Mononuclear cell (primary cell): ENCODE data around the gene RABEP1. TPM values are rescaled to one million over a fixed set of nuclear protein-coding genes. Genes with fewer than 3 reads are reported as not detected.

Source experiments
- H3K27me3 ChIP-seq: 2 replicates; pipeline ENCODE4 v1.6.0; 2011; ENCODE audit warnings: low read length, control low read depth; ENCODE audit not compliant: insufficient read depth
- H3K4me1 ChIP-seq: 2 replicates; pipeline ENCODE4 v1.5.1; 2011; ENCODE audit warnings: mild to moderate bottlenecking, low read length, control low read depth; ENCODE audit not compliant: insufficient read depth
- H3K4me3 ChIP-seq: 2 replicates; pipeline ENCODE4 v1.5.1; 2011; ENCODE audit warnings: mild to moderate bottlenecking, low read length, moderate library complexity
- H3K9me3 ChIP-seq: 2 replicates; pipeline ENCODE4 v1.5.1; 2011; ENCODE audit warnings: low read depth, mild to moderate bottlenecking, control low read depth, low read length
- total RNA-seq: library from RNA; depleted of rRNA; stranded (reverse); fragments of >200 nt; gene quantifications from one replicate; pipeline ENCODE4 v1.2.3, GENCODE V29; 2012

The RABEP1 gene
- total RNA-seq, 1 donor, result 34.6 TPM

DNA sequence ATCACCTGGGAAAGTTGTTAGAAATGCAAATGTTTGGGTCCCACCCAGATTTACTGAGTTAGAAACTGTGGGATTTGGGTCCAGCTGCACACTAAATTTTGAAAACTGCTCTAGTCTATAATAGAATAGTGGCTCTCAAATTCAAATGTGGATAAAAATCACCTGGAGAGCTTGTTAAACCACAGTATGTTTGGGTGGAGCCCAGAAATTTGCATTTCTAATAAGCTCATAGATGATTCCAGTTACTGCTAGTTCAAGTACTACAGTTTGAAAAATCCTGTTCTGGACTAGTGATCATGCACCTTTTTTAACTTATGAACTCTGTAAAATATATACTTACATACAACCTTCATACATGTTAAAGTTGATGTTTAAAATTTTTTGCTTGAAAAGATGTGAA is 27.8 kb downstream of the RABEP1 start:
- peaks cover 22% of the 10 kb centered on the region for H3K4me1 ChIP-seq
- no peaks in the 10 kb centered on the region for H3K27me3 ChIP-seq
- no peaks in the 10 kb centered on the region for H3K9me3 ChIP-seq
- no peak overlapping the region for H3K4me3 ChIP-seq

DNA sequence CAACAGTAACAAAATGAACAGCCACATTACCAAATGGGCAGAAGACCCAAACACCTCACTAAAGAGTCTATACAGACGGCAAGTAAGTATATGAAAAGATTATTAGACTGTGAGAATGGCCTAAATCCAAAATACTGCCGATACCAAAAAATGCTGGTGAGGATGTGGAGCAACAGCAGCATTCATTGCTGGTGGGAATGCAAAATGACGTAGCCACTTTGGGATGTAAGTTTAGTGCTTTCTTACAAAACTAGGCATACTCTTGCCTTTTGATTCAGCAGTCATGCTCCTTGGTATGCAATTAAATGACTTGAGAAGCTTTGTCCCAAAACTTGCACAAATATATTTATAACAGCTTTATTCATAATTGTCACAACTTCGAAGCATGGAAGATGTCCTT is 43.8 kb downstream of the RABEP1 start:
- no peaks in the 10 kb centered on the region for H3K27me3 ChIP-seq
- no peaks in the 10 kb centered on the region for H3K9me3 ChIP-seq
- H3K4me1 ChIP-seq, result peaks cover 4% of the 10 kb centered on the region
- no peak overlapping the region for H3K4me3 ChIP-seq

DNA sequence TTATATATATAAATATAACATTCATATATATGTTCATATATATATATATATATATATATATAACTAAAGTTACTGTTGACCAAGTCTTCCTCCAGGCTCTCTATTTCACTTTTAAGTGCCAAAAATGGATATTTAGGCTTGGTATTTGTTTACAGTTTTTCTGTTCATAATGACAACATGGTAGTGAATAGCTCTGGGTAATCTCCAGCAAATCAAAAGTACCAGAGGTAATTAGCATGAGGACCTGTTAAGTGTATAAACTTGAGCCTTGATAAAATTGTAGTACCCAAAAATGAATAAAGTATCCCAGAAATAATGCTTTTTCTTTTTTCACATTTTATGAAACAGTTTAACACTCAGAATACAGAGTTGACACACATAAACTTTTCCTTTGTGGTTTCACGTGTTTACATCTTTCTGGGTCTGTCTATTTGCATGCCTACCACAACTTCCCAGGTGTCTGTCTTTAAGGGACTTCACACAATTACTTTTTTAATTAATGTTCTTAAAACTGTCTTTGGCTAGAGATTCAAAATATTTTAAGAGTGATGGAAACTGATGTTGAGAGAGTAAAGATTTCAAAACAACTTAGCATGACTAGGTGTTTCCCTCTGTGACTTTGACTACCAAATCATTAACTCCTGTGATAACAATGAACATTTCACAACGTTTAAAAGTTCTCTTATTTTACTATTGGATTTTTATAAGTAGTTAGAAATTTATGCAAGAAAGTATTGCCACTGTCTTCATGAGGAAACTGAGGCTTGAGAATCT is 47.9 kb downstream of the RABEP1 start:
- Histone ChIP-seq H3K4me3 (no peak overlapping the region), H3K9me3 (no peaks in the 10 kb centered on the region), H3K27me3 (no peaks in the 10 kb centered on the region), H3K4me1 (peaks cover 4% of the 10 kb centered on the region)

DNA sequence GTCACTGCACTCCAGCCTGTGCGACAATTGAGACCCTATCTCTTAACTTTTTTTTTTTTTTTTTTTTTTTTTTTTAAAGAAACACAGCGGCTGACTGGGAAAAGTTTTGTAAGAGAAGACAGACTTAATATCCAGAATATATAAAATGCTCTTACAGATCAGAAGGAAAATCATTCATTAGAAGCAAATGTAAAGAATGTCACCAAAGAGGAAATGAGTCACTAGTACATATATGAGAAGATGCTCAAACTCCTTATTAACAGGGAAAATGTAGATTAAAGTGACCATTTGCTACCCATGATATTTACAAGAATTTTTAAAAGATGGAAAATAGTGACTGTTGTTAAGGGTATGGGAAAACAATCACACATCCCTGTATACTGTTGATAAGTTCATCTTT is 48.9 kb downstream of the RABEP1 start:
- H3K4me1 ChIP-seq, result peaks cover 4% of the 10 kb centered on the region

DNA sequence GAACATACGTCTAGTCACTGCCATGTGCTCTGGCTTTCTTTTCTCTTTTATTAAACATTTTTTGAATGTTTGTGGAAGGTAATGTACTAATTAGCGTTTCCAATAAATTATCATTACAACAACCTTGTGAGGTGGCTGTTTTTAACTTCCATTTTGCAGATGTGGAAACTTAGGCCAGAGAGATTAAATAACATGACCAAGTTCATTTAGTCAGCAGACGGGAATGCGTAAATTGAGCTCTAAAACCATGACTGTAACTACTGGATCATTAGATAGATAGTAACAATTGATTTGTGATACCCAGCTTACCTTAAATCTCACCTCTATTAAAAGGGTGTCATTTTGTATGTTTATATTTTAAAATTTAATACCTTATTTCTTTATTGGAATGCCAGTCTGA is 49.4 kb downstream of the RABEP1 start:
- Histone ChIP-seq H3K4me1 (peaks cover 4% of the 10 kb centered on the region), H3K9me3 (no peaks in the 10 kb centered on the region), H3K4me3 (no peak overlapping the region), H3K27me3 (no peaks in the 10 kb centered on the region)

More for the DNA sequence above, 48.9 kb downstream of the RABEP1 start:
- Histone ChIP-seq H3K4me3 (no peak overlapping the region), H3K27me3 (no peaks in the 10 kb centered on the region), H3K9me3 (no peaks in the 10 kb centered on the region)

- no peaks in the 10 kb centered on the region for H3K27me3 ChIP-seq
- H3K4me3 ChIP-seq, result no peak overlapping the region
- no peaks in the 10 kb centered on the region for H3K9me3 ChIP-seq
- H3K4me1 ChIP-seq, result no peaks in the 10 kb centered on the region
Measured at GRCh38 chr17:5344914-5345313, 62.8 kb downstream of the RABEP1 start.

- H3K4me1 ChIP-seq, result no peaks in the 10 kb centered on the region
- H3K4me3 ChIP-seq, result no peak overlapping the region
- no peaks in the 10 kb centered on the region for H3K9me3 ChIP-seq
- no peaks in the 10 kb centered on the region for H3K27me3 ChIP-seq
Measured at GRCh38 chr17:5352681-5353289, 70.7 kb downstream of the RABEP1 start.

- no peaks in the 10 kb centered on the region for H3K9me3 ChIP-seq
- no peaks in the 10 kb centered on the region for H3K27me3 ChIP-seq
- no peaks in the 10 kb centered on the region for H3K4me1 ChIP-seq
- no peak overlapping the region for H3K4me3 ChIP-seq
Measured at GRCh38 chr17:5354310-5354709, 72.2 kb downstream of the RABEP1 start.

GRCh38 chr17:5354886-5355415 is 72.9 kb downstream of the RABEP1 start:
- Histone ChIP-seq H3K4me1 (no peaks in the 10 kb centered on the region), H3K9me3 (no peaks in the 10 kb centered on the region), H3K4me3 (no peak overlapping the region), H3K27me3 (no peaks in the 10 kb centered on the region)

DNA sequence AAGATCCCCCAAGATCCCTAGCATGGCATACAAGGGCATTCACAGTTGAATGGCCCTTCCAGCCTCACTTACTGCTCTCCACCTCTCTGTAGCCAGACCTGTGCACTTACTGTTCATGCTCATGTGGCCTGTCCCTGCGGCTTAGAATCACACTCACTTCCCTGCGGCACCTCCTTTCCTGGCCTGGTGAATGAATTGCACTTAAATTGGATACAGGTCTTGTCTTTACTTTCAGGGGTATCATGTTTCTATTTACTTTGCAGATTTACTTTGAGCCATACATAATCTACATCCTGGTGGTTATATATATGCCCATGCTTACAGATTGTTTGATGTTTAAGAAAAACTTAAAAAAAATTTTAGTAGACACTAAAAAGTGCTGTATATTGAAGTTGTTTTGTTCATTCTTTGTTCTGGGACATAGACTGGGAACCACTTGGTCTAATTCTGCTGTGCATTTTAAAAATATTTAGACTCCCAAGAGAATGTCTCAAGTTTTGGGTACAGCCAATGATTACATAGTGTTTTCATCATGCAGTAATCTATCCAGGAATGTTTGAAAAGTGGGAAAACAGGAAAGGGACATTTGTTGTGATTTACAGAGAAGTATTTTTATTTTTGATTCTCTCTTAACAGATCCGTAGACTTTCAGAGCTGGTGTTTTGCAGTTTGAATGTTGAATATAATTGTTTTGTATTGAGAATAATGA is 73.5 kb downstream of the RABEP1 start:
- Histone ChIP-seq H3K27me3 (no peaks in the 10 kb centered on the region), H3K4me3 (no peak overlapping the region), H3K9me3 (no peaks in the 10 kb centered on the region), H3K4me1 (no peaks in the 10 kb centered on the region)

GRCh38 chr17:5361426-5361825 is 79.3 kb downstream of the RABEP1 start:
- Histone ChIP-seq H3K4me1 (no peaks in the 10 kb centered on the region), H3K9me3 (no peaks in the 10 kb centered on the region), H3K4me3 (no peak overlapping the region), H3K27me3 (no peaks in the 10 kb centered on the region)

DNA sequence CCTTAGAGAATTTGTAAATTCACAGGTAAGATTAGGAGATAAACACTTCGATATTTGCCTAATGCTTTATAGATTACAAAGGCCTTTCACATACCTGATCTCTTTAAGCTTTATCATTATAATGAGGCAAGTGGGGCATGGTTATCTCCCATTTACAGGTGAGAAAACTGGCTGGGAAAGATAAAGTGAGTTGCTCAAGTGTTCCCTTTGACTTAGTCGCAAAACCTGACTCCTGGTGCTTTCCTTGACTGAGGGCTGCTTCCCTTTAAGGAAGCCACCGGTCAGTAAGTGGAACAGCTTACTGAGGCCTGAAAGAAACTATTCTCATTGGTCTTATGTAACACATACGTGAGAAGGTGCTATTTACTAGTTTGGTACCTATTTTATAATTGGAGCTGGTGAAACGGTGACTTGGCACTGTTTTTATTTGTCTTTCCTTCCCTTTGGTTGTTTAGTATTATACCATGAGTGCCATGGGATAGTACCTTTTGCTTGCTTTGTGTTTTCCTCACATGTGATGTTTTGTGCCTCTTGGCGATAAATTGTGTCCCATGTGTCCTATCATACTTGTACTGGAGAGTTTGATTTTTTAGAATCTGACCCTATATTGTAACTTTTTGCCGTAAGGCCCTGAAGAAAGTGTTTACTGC is 80.2 kb downstream of the RABEP1 start:
- Histone ChIP-seq H3K9me3 (no peaks in the 10 kb centered on the region), H3K4me3 (no peak overlapping the region), H3K4me1 (no peaks in the 10 kb centered on the region), H3K27me3 (no peaks in the 10 kb centered on the region)

DNA sequence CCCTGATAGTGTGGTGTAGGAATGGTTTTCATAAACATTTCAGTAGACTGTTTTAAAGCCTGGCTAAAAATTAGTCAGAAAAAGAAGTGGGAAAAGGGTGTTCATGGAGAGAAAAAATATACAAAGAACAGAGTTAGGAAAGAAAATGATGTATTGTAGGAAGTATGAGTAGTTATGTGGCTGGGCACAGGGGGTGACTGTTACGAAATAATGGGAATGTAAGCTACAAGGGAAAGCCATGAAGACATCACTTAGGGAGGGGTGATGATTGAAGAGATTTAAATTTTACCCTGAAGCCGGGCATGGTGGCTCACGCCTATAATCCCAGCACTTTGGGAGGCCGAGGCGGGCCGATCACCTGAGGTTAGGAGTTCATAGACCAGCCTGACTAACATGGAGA is 82.1 kb downstream of the RABEP1 start:
- H3K27me3 ChIP-seq, result no peaks in the 10 kb centered on the region
- no peaks in the 10 kb centered on the region for H3K9me3 ChIP-seq
- H3K4me1 ChIP-seq, result no peaks in the 10 kb centered on the region
- no peak overlapping the region for H3K4me3 ChIP-seq

GRCh38 chr17:5364696-5365095 is 82.6 kb downstream of the RABEP1 start:
- Histone ChIP-seq H3K9me3 (no peaks in the 10 kb centered on the region), H3K27me3 (no peaks in the 10 kb centered on the region), H3K4me1 (no peaks in the 10 kb centered on the region), H3K4me3 (no peak overlapping the region)

GRCh38 chr17:5365831-5366230 is 83.7 kb downstream of the RABEP1 start:
- H3K27me3 ChIP-seq, result no peaks in the 10 kb centered on the region
- H3K9me3 ChIP-seq, result no peaks in the 10 kb centered on the region
- H3K4me1 ChIP-seq, result no peaks in the 10 kb centered on the region

More at GRCh38 chr17:5365831-5366230, 83.7 kb downstream of the RABEP1 start:
- no peak overlapping the region for H3K4me3 ChIP-seq
